Skeletal muscle tissue (tissue), 4 donors: ENCODE measurements around the gene SFTPB. TPM values are rescaled to one million over a fixed set of nuclear protein-coding genes. Genes with fewer than 3 reads are reported as not detected.

ENCODE experiments used
- H3K27ac ChIP-seq: one replicate; pipeline ENCODE4 v1.7.0; 2013; ENCODE audit warnings: mild to moderate bottlenecking, low read depth, low read length, inconsistent platforms
- H3K27me3 ChIP-seq, 3 donors: one replicate each; pipeline ENCODE4 v1.7.0; 2013; ENCODE audit warnings: low read length in 3 of 3; ENCODE audit not compliant: control insufficient read depth in 3 of 3, insufficient read depth in 3 of 3
- H3K36me3 ChIP-seq, 3 donors: one replicate each; pipeline ENCODE4 v1.7.0; 2013; ENCODE audit warnings: low read length in 3 of 3; ENCODE audit not compliant: control insufficient read depth in 3 of 3, insufficient read depth in 3 of 3
- H3K4me1 ChIP-seq, 3 donors: one replicate each; pipeline ENCODE4 v1.7.0; 2013; ENCODE audit warnings: low read length in 3 of 3, mild to moderate bottlenecking in 3 of 3; ENCODE audit not compliant: control insufficient read depth in 3 of 3, insufficient read depth in 3 of 3
- H3K4me3 ChIP-seq, 3 donors: one replicate each; pipeline ENCODE4 v1.7.0; 2013; ENCODE audit warnings: low read length in 3 of 3
- H3K9ac ChIP-seq, 3 donors: one replicate each; pipeline ENCODE4 v1.7.0; 2013; ENCODE audit warnings: low read length in 3 of 3, mild to moderate bottlenecking in 3 of 3, moderate library complexity in 2 of 3, low read depth in 1 of 3
- H3K9me3 ChIP-seq, 3 donors: one replicate each; pipeline ENCODE4 v1.7.0; 2013; ENCODE audit warnings: low read length in 3 of 3; ENCODE audit not compliant: control insufficient read depth in 3 of 3
- total RNA-seq: library from RNA; depleted of rRNA; stranded (reverse); fragments of >200 nt; gene quantifications from one replicate; pipeline ENCODE4 v1.2.3, GENCODE V29; 2014
- donor health status: Osteomylitis.

Gene SFTPB
- total RNA-seq, 1 donor from 2014 or later: not detected

- Histone ChIP-seq H3K9ac (no peak overlapping the region), H3K4me3 (no peak overlapping the region), H3K36me3 (no peaks in the 10 kb centered on the region), H3K4me1 (peaks cover 7 to 10% (median 8%) of the 10 kb centered on the region in 3 donors), H3K27ac (no peak overlapping the region), H3K27me3 (no peaks in the 10 kb centered on the region), H3K9me3 (no peaks in the 10 kb centered on the region)
These were observed 414 bp downstream of the SFTPB start for GRCh38 chr2:85667561-85668008.

- no peaks in the 10 kb centered on the region for H3K36me3 ChIP-seq
- H3K9ac ChIP-seq: no peak overlapping the region
- H3K4me3 ChIP-seq: no peak overlapping the region
- H3K9me3 ChIP-seq: no peaks in the 10 kb centered on the region
- no peak overlapping the region for H3K27ac ChIP-seq
- H3K27me3 ChIP-seq: no peaks in the 10 kb centered on the region
- H3K4me1 ChIP-seq: peaks cover 10 to 13% (median 11%) of the 10 kb centered on the region in 3 donors
These were observed 1.3 kb downstream of the SFTPB start for GRCh38 chr2:85666435-85667316.

- Histone ChIP-seq H3K9me3 (no peaks in the 10 kb centered on the region), H3K4me3 (no peak overlapping the region), H3K9ac (no peak overlapping the region), H3K36me3 (no peaks in the 10 kb centered on the region), H3K27me3 (no peaks in the 10 kb centered on the region), H3K4me1 (peaks cover 14 to 16% (median 15%) of the 10 kb centered on the region in 3 donors), H3K27ac (no peak overlapping the region)
These were observed 2.0 kb downstream of the SFTPB start for GRCh38 chr2:85666016-85666415.

- no peak overlapping the region for H3K27ac ChIP-seq
- H3K36me3 ChIP-seq: no peaks in the 10 kb centered on the region
- no peaks in the 10 kb centered on the region for H3K27me3 ChIP-seq
These were observed 2.6 kb downstream of the SFTPB start for GRCh38 chr2:85665264-85665937.

GRCh38 chr2:85663594-85664565 lies 4.1 kb downstream of the SFTPB start:
- Histone ChIP-seq H3K9me3 (no peaks in the 10 kb centered on the region), H3K36me3 (no peaks in the 10 kb centered on the region), H3K4me1 (peaks cover 14 to 16% (median 15%) of the 10 kb centered on the region in 3 donors), H3K27me3 (no peaks in the 10 kb centered on the region), H3K27ac (no peak overlapping the region), H3K9ac (no peak overlapping the region), H3K4me3 (no peak overlapping the region)

More at GRCh38 chr2:85665264-85665937, 2.6 kb downstream of the SFTPB start:
- H3K4me1 ChIP-seq: peaks cover 14 to 16% (median 15%) of the 10 kb centered on the region in 3 donors
- no peak overlapping the region for H3K4me3 ChIP-seq
- H3K9me3 ChIP-seq: no peaks in the 10 kb centered on the region
- peak overlapping the region in 1 of 3 donors; percentile 16 for H3K9ac ChIP-seq

GRCh38 chr2:85662899-85663593 lies 5.0 kb downstream of the SFTPB start:
- peak overlapping the region in 1 of 3 donors; percentile 6 for H3K4me3 ChIP-seq
- no peaks in the 10 kb centered on the region for H3K27me3 ChIP-seq
- peak overlapping the region in 1 of 3 donors; percentile 33 for H3K9ac ChIP-seq
- no peaks in the 10 kb centered on the region for H3K9me3 ChIP-seq
- H3K36me3 ChIP-seq: no peaks in the 10 kb centered on the region
- H3K27ac ChIP-seq: no peak overlapping the region
- peaks cover 14 to 16% (median 15%) of the 10 kb centered on the region in 3 donors for H3K4me1 ChIP-seq

GRCh38 chr2:85661139-85661858 lies 6.7 kb downstream of the SFTPB start:
- Histone ChIP-seq H3K4me3 (no peak overlapping the region), H3K36me3 (peaks cover 0 to 3% (median 0%) of the 10 kb centered on the region in 3 donors), H3K9me3 (no peaks in the 10 kb centered on the region), H3K9ac (no peak overlapping the region), H3K4me1 (peaks cover 14 to 16% (median 15%) of the 10 kb centered on the region in 3 donors), H3K27me3 (no peaks in the 10 kb centered on the region), H3K27ac (peak overlapping the region; percentile 54)

- H3K9me3 ChIP-seq: no peaks in the 10 kb centered on the region
- H3K27me3 ChIP-seq: no peaks in the 10 kb centered on the region
- H3K9ac ChIP-seq: no peak overlapping the region
- peaks cover 14 to 16% (median 15%) of the 10 kb centered on the region in 3 donors for H3K4me1 ChIP-seq
- no peak overlapping the region for H3K4me3 ChIP-seq
- H3K27ac ChIP-seq: no peak overlapping the region
- H3K36me3 ChIP-seq: peaks cover 0 to 7% (median 4%) of the 10 kb centered on the region in 3 donors
These were observed 7.3 kb downstream of the SFTPB start for GRCh38 chr2:85660725-85661124.
